ENCODE data around the gene PPM1D.
"Not testable (repeated sequence)": the region's sequence is repeated elsewhere in the genome, so short reads cannot be mapped to it uniquely, and the experiment has no call there.

The PPM1D gene

DNA sequence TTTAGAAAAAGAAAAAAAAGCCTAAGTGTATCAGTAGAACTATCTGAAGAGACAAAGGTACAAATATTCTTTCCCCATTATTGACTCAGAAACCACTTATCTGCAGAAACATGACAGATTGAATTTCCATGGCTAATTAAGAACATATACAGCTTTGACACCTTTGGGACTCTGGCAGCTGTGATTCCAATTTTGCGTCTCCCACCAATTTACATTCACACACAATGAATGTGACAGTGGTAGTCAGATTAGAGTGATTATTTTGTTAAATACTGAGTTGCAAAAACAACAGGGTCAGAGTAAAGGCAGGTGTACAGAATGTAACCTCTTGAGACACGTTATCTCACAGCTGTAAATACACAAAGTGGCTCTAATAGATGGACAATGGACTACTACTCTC, 5.3 kb upstream of the PPM1D start:
- no peak for DNase-seq

DNA sequence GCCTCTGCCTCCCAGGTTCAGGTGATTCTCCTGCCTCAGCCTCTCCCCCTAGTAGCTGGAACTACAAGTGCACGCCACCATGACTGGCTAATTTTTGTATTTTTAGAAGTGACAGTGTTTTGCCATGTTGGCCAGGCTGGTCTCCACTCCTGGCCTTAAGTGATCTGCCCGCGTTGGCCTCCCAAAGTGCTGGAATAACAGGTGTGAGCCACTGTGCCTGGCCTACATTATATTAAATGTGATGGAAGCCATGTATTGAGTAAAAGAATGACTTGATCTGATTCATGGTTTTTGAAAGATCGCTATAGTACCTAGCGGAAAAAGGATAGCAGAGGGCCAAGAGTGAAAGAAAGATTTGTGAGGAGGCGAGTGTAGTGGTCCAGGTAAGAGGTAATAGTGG, 2.7 kb upstream of the PPM1D start:
- DNase-seq, result no peak

DNA sequence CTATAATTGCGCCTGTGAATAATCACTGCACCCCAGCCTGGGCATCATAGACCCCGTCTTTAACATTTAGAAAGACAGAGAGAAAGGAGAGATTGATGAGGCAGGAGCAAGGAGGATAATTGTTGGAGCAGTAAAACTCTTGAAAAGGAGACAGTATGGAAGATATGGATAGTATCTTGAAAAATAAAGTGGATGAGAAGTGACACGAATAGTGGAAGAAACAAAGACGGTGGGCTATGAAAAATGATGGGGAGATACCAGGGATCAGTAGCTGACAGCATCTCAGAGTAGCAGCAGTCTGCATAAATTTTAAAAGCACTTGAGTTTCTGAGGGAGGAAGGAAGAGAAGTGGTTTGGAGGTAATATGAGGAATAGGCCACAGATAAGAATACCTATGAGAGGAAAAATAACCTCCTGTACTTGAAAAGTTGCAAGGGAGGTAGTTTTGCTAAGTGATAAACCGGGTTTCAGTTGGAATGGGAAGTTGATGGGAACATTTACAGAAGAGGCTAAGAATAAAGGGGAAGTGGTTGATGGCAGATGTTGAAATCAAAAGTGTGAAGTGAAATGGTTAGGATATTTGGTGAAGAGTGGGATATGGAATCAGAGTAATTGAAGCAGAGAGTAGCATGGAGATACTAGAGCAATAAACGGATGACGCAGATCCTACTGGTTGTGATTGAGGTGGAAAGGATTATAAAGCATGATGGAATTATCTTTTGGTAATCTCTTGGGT, 1.8 kb upstream of the PPM1D start:
- no peak for DNase-seq

DNA sequence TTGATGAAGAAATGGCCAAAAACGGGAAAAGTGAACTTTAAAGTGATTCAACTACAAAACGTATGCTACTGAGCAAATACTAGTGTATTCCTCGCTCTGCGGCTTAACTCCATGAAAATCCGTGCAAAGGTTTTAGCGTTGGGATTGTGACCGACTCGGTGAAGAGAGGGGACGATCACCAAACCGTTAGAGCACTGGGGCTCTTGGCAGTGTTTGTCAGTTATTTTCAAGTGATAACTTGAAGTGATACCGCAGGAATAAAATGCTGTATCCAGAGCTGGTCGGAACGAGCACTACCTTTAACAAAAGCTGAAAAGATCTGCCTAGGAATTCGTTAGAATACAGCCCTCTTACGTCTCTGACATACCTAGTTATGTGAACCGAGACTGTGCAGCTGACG, 773 bp upstream of the PPM1D start:
- DNase-seq, result no peak

GRCh38 chr17:60600490-60601446, 775 bp downstream of the PPM1D start:
- peak; percentile 75 for DNase-seq

GRCh38 chr17:60601447-60602384, 1.7 kb downstream of the PPM1D start:
- no peak for DNase-seq

DNA sequence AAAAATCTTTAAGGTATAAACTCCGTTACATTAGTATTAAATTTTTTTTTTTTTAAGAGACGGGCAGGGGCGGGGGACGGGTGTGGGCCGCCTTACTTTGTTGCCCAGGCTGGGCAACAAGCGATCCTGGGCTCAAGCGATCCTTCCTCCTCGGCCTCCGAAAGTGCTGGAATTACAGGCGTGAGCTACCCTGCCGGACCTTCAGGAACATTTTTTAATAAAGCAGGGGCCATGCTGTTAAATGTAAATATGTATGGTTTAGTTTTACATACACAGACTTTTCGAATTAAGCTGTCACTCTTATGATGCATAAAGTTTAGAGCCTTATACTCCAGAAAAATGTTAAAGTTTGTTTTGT, 2.4 kb downstream of the PPM1D start:
- no peak for DNase-seq

GRCh38 chr17:60602871-60603270, 2.9 kb downstream of the PPM1D start:
- DNase-seq, result no peak

- DNase-seq, result not testable (repeated sequence)
These were observed 3.5 kb downstream of the PPM1D start for GRCh38 chr17:60603477-60603876.

DNA sequence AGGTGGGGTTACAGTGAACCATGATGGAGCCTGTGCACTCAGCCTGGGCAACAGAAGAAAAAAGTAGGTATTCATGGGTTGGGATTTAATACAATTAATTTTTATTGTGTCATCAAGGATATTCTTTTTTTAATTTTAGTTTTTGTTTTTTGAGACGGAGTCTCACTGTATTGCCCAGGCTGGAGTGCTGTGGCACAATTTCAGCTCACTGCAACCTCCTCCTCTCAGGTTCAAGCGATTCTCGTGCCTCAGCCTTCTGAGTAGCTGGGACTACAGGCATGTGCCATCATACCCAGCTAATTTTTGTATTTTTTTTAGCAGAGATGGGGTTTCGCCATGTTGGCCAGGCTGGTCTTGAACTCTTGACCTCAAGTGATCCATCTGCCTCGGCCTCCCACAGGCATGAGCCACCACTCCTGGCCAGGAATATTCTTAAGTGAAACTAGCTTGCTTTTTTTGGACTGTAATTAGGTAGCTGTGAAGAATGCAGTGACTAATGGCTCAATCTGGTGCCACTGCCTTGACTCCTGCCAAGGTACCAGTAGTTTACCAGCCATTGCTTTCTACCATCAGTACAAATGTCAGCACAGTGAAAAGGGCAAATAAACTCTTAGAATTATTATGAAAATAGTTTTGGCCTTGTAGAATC, 4.8 kb downstream of the PPM1D start:
- no peak for DNase-seq

GRCh38 chr17:60606036-60606435, 6.0 kb downstream of the PPM1D start:
- DNase-seq, result no peak

GRCh38 chr17:60610473-60610872, 10.5 kb downstream of the PPM1D start:
- DNase-seq, result no peak

DNA sequence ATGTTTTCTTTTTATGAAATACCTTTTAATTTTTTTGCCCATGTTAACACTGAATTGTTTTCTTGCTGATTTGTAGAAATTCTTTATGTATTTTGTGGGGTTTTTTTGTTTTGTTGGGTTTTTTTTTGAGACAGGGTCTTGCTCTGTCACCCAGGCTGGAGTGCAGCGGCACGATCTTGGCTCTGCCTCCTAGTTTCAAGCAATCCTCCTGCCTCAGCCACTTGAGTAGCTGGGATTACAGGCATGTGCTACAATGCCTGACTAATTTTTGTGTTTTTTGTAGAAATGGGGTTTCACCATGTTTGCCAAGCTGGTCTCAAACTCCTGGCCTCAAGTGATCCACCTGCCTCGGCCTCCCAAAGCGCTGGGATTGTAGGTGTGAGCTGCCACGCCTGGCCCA, 11.3 kb downstream of the PPM1D start:
- not testable (repeated sequence) for DNase-seq

DNA sequence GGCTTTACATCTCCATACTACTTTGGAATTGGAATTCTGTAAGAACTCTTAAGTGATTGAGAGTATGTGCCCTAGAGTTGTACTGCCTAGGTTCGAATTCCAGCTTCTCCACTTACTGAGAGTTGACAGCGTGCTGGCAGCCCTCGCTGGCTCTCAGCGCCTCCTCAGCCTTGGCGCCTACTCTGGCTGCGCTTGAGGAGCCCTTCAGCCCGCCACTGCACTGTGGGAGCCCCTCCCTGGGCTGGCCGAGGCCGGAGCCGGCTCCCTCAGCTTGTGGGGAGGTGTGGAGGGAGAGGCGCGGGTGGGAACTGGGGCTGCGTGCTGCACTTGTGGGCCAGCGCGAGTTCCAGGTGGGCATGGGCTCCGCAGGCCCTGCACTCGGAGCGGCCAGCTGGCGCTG, 13.3 kb downstream of the PPM1D start:
- no peak for DNase-seq

- DNase-seq, result not testable (repeated sequence)
These were observed 13.8 kb downstream of the PPM1D start for GRCh38 chr17:60613796-60614195.

DNA sequence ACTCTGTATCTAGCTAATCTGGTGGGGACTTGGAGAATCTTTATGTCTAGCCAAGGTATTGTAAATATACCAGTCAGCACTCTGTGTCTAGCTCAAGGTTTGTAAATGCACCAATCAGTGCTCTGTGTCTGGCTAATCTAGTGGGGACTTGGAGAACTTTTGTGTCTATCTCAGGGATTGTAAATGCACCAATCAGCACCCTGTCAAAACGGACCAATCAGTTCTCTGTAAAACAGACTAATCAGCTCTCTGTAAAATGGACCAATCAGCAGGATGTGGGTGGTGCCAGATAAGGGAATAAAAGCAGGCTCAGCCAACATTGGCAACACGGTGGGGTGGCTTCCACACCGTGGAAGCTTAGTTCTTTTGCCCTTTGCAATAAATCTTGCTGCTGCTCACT, 14.3 kb downstream of the PPM1D start:
- DNase-seq, result not testable (repeated sequence)

DNA sequence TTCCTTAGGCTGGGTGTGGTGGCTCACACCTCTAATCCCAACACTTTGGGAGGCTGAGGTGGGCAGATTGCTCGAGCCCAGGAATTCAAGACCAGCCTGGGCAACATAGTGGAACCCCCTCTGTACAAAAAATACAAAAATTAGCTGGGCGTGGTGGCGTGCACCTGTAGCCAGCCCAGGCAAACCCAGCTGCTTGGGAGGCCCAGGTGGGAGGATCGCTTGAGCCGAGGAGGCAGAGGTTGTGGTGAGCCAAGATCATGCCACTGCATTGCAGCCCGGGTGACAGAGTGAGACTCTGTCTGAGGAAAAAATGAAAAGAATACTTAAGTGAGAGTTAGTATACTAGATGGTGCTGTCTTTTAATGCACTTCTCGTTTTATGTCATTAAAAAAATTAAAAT, 15.1 kb downstream of the PPM1D start:
- no peak for DNase-seq

- no peak for DNase-seq
These were observed 15.8 kb downstream of the PPM1D start for GRCh38 chr17:60615840-60616239.

GRCh38 chr17:60618080-60618479, 18.1 kb downstream of the PPM1D start:
- DNase-seq, result no peak

GRCh38 chr17:60618854-60619526, 19.0 kb downstream of the PPM1D start:
- DNase-seq, result no peak

- DNase-seq, result no peak
These were observed 23.0 kb downstream of the PPM1D start for GRCh38 chr17:60622961-60623360.

DNA sequence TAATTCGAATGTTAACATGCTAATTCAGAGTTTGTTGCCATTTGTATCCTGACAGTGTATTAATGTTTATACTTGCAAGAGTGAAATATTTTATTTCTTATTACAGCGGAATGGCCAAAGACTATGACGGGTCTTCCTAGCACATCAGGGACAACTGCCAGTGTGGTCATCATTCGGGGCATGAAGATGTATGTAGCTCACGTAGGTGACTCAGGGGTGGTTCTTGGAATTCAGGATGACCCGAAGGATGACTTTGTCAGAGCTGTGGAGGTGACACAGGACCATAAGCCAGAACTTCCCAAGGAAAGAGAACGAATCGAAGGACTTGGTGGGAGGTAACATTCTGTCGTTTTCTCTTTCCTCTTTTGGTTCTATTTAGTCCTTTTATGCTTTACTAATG, 23.4 kb downstream of the PPM1D start:
- DNase-seq, result no peak

Data from activated naive CD4-positive, alpha-beta T cell treated with anti-CD3 and anti-CD28 coated beads, Interleukin-2, amount 50 U/mL, for 16 hours (primary cell).